Neural cell (in vitro differentiated cells): ENCODE data around the gene NASP. TPM values are rescaled to one million over a fixed set of nuclear protein-coding genes. Genes with fewer than 3 reads are reported as not detected.

Experiments used
- H2AFZ ChIP-seq: fragments of 200-600, 300-800 bp; sonication (generic), shearing (Covaris generic); 2 replicates; pipeline ENCODE4 v1.6.0; 2014; ENCODE audit warnings: low read depth, mild to moderate bottlenecking, antibody characterized with exemption, low read length, moderate library complexity
- H3F3A ChIP-seq: fragments of 200-600 bp; shearing (Covaris generic); 2 replicates; pipeline ENCODE4 v1.6.1; 2016; ENCODE audit warnings: mild to moderate bottlenecking, moderate library complexity, mixed read lengths, antibody characterized with exemption, low read length; ENCODE audit not compliant: insufficient read depth, poor library complexity, severe bottlenecking
- H3K27ac ChIP-seq: fragments of 200-600, 300-800 bp; sonication (generic), shearing (Covaris generic); 2 replicates; pipeline ENCODE4 v1.5.1; 2014; ENCODE audit warnings: mild to moderate bottlenecking, low read length, moderate library complexity
- H3K27me3 ChIP-seq: fragments of 300-800, 200-600 bp; sonication (generic), shearing (Covaris generic); 2 replicates; pipeline ENCODE4 v1.6.0; 2014; ENCODE audit warnings: mild to moderate bottlenecking, low read depth, low read length, moderate library complexity; ENCODE audit not compliant: insufficient read depth
- H3K36me3 ChIP-seq: fragments of 300-800, 200-600 bp; sonication (generic), shearing (Covaris generic); 2 replicates; pipeline ENCODE4 v1.5.1; 2014; ENCODE audit warnings: mild to moderate bottlenecking, antibody characterized with exemption, low read length, moderate library complexity; ENCODE audit not compliant: insufficient read depth
- H3K4me2 ChIP-seq: fragments of 300-800, 200-600 bp; sonication (generic), shearing (Covaris generic); 2 replicates; pipeline ENCODE4 v1.6.0; 2014; ENCODE audit warnings: mild to moderate bottlenecking, low read length
- H3K4me3 ChIP-seq: fragments of 300-800, 200-600 bp; sonication (generic), shearing (Covaris generic); 2 replicates; pipeline ENCODE4 v1.5.1; 2014; ENCODE audit warnings: mild to moderate bottlenecking, low read length, moderate library complexity
- H3K79me2 ChIP-seq: fragments of 200-600 bp; shearing (Covaris generic); replicated peaks from 2 replicates; pipeline ENCODE4 v1.6.0; 2014; ENCODE audit warnings: mild to moderate bottlenecking, low read length, moderate library complexity; ENCODE audit not compliant: insufficient read depth
- H3K9ac ChIP-seq: fragments of 300-800, 200-600 bp; sonication (generic), shearing (Covaris generic); 2 replicates; pipeline ENCODE4 v1.6.1; 2016; ENCODE audit warnings: mild to moderate bottlenecking, low read length, mixed read lengths
- H3K9me2 ChIP-seq: fragments of 200-600 bp; shearing (Covaris generic); 2 replicates; pipeline ENCODE4 v1.6.1; 2016; ENCODE audit warnings: mild to moderate bottlenecking, low read length, mixed read lengths; ENCODE audit not compliant: insufficient read depth
- H3K9me3 ChIP-seq: fragments of 200-600, 300-800 bp; sonication (generic), shearing (Covaris generic); 2 replicates; pipeline ENCODE4 v1.6.1; 2016; ENCODE audit warnings: mild to moderate bottlenecking, mixed run types, low read length, moderate library complexity, mixed read lengths
- H4K20me1 ChIP-seq: fragments of 200-600 bp; shearing (Covaris generic); 2 replicates; pipeline ENCODE4 v1.6.1; 2016; ENCODE audit warnings: mild to moderate bottlenecking, mixed run types; ENCODE audit not compliant: insufficient read depth
- CTCF ChIP-seq: fragments of 450-650 bp; IDR thresholded peaks from 2 replicates; pipeline ENCODE4 v1.5.1; 2014; ENCODE audit warnings: antibody characterized with exemption, mild to moderate bottlenecking, moderate library complexity; ENCODE audit not compliant: poor library complexity, severe bottlenecking
- EP300 ChIP-seq: fragments of 450-650 bp; conservative IDR thresholded peaks from 2 replicates; pipeline ENCODE4 v1.6.1; 2014; ENCODE audit warnings: antibody characterized with exemption, mild to moderate bottlenecking, moderate library complexity; ENCODE audit not compliant: poor library complexity, severe bottlenecking
- EZH2 ChIP-seq: fragments of 200-600, 300-800 bp; shearing (Covaris generic), sonication (generic); IDR thresholded peaks from 2 replicates; pipeline ENCODE4 v1.6.1; 2014; ENCODE audit warnings: antibody characterized with exemption, low read length, borderline replicate concordance, mild to moderate bottlenecking; ENCODE audit not compliant: insufficient read depth, poor library complexity, severe bottlenecking
- MXI1 ChIP-seq: fragments of 450-650 bp; conservative IDR thresholded peaks from 2 replicates; pipeline ENCODE4 v1.6.1; 2014; ENCODE audit warnings: antibody characterized with exemption, mild to moderate bottlenecking; ENCODE audit not compliant: poor library complexity, severe bottlenecking
- POLR2AphosphoS5 ChIP-seq: IDR thresholded peaks from 2 replicates; pipeline ENCODE4 v1.6.1; 2012
- RAD21 ChIP-seq: fragments of 450-650 bp; conservative IDR thresholded peaks from 2 replicates; pipeline ENCODE4 v1.6.1; 2014; ENCODE audit warnings: antibody characterized with exemption, mild to moderate bottlenecking, moderate library complexity
- SMC3 ChIP-seq: fragments of 450-650 bp; conservative IDR thresholded peaks from 2 replicates; pipeline ENCODE4 v1.6.1; 2014; ENCODE audit warnings: antibody characterized with exemption, mild to moderate bottlenecking, moderate library complexity; ENCODE audit not compliant: poor library complexity
- TAF1 ChIP-seq: IDR thresholded peaks from 2 replicates; pipeline ENCODE4 v1.6.1; 2012; ENCODE audit warnings: low read depth
- polyA plus RNA-seq: library from polyadenylated mRNA; depleted of rRNA; stranded (reverse); fragments of >200 nt; gene quantifications from 2 replicates; pipeline ENCODE4 v1.2.3, GENCODE V29; 2014
- TF ChIP-seq, protein P1 (sequence below): IDR thresholded peaks from 2 replicates; pipeline ENCODE4 v1.6.1; 2012; ENCODE audit warnings: borderline replicate concordance

The NASP gene
- polyA plus RNA-seq, 1 donor from 2014 or later, result 177 TPM

DNA sequence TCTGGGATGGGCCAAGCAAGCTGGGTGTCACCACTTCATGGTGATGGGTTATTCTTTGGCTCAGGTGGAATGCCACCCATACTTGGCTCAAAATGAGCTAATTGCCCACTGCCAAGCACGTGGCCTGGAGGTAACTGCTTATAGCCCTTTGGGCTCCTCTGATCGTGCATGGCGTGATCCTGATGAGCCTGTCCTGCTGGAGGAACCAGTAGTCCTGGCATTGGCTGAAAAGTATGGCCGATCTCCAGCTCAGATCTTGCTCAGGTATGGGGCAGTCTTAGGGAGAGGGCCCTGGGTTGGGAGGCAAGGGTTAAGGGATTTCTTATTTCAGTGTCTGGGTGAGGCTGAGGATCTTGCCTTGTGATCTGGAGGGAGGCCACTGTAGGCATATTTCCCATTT is 15.4 kb upstream of the NASP start:
- TF ChIP-seq EZH2, result no peak
- TF ChIP-seq EP300, result no peak
- no peak for TF ChIP-seq POLR2AphosphoS5
- TF ChIP-seq RAD21, result no peak
- no peaks in the 10 kb centered on the region for H4K20me1 ChIP-seq
- H3F3A ChIP-seq, result no peaks in the 10 kb centered on the region
- H2AFZ ChIP-seq, result no peak overlapping the region
- no peak overlapping the region for H3K4me3 ChIP-seq
- H3K27ac ChIP-seq, result no peak overlapping the region
- no peaks in the 10 kb centered on the region for H3K79me2 ChIP-seq
- no peaks in the 10 kb centered on the region for H3K9me2 ChIP-seq
- no peaks in the 10 kb centered on the region for H3K36me3 ChIP-seq
- H3K9ac ChIP-seq, result no peak overlapping the region
- H3K4me2 ChIP-seq, result no peak overlapping the region
- no peaks in the 10 kb centered on the region for H3K9me3 ChIP-seq
- H3K27me3 ChIP-seq, result no peaks in the 10 kb centered on the region

DNA sequence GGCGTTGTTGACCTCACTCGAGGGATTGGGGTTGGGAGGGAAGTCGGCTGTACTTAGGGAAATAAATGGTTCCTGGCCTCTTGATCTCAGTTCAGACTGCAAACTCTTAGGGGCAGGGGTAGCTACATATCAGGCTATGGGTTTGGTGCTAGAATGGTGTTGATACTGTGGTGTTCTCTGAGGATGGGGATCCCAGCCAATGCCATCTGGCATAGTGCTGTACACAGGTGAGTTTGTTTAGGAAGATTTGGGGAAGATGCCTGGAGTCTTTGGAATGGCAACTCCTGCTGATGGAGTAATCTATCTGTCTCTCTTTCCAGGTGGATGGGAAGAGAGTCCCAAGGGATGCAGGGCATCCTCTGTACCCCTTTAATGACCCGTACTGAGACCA is 14.3 kb upstream of the NASP start:
- Histone ChIP-seq H3K9ac (no peak overlapping the region), H3K9me3 (no peaks in the 10 kb centered on the region), H4K20me1 (no peaks in the 10 kb centered on the region), H3K36me3 (no peaks in the 10 kb centered on the region), H3K4me2 (no peak overlapping the region), H2AFZ (no peak overlapping the region), H3K79me2 (no peaks in the 10 kb centered on the region), H3K4me3 (no peak overlapping the region), H3K27me3 (no peaks in the 10 kb centered on the region), H3K9me2 (no peaks in the 10 kb centered on the region), H3K27ac (no peak overlapping the region), H3F3A (no peaks in the 10 kb centered on the region)
- TF ChIP-seq POLR2AphosphoS5 (no peak), EZH2 (no peak), TAF1 (no peak), RAD21 (no peak), SMC3 (no peak), MXI1 (no peak), EP300 (no peak), CTCF (no peak)
- TF ChIP-seq, protein P1, sequence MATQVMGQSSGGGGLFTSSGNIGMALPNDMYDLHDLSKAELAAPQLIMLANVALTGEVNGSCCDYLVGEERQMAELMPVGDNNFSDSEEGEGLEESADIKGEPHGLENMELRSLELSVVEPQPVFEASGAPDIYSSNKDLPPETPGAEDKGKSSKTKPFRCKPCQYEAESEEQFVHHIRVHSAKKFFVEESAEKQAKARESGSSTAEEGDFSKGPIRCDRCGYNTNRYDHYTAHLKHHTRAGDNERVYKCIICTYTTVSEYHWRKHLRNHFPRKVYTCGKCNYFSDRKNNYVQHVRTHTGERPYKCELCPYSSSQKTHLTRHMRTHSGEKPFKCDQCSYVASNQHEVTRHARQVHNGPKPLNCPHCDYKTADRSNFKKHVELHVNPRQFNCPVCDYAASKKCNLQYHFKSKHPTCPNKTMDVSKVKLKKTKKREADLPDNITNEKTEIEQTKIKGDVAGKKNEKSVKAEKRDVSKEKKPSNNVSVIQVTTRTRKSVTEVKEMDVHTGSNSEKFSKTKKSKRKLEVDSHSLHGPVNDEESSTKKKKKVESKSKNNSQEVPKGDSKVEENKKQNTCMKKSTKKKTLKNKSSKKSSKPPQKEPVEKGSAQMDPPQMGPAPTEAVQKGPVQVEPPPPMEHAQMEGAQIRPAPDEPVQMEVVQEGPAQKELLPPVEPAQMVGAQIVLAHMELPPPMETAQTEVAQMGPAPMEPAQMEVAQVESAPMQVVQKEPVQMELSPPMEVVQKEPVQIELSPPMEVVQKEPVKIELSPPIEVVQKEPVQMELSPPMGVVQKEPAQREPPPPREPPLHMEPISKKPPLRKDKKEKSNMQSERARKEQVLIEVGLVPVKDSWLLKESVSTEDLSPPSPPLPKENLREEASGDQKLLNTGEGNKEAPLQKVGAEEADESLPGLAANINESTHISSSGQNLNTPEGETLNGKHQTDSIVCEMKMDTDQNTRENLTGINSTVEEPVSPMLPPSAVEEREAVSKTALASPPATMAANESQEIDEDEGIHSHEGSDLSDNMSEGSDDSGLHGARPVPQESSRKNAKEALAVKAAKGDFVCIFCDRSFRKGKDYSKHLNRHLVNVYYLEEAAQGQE, result no peak

- H3K9me3 ChIP-seq, result no peaks in the 10 kb centered on the region
- H3K4me2 ChIP-seq, result no peak overlapping the region
- no peak overlapping the region for H2AFZ ChIP-seq
- no peaks in the 10 kb centered on the region for H3F3A ChIP-seq
- TF ChIP-seq MXI1 (peak; percentile 20), CTCF (peak; percentile 96), RAD21 (peak; percentile 90), TAF1 (no peak), EP300 (no peak), EZH2 (no peak), POLR2AphosphoS5 (no peak), SMC3 (peak; percentile 87)
- TF ChIP-seq, protein P1, result no peak
- no peaks in the 10 kb centered on the region for H3K9me2 ChIP-seq
- no peaks in the 10 kb centered on the region for H3K79me2 ChIP-seq
- no peak overlapping the region for H3K9ac ChIP-seq
- no peaks in the 10 kb centered on the region for H4K20me1 ChIP-seq
- H3K36me3 ChIP-seq, result no peaks in the 10 kb centered on the region
- H3K27me3 ChIP-seq, result no peaks in the 10 kb centered on the region
- H3K4me3 ChIP-seq, result no peak overlapping the region
- H3K27ac ChIP-seq, result no peak overlapping the region
Observed at GRCh38 chr1:45569962-45570581, 13.8 kb upstream of the NASP start.
